HG03280 (cell line): ENCODE results near the gene ERVK3-1.

Experiments used
- ATAC-seq: cut with Tn5 transposase; IDR thresholded peaks from one replicate; pipeline ENCODE4 v1.9.1; 2021; ENCODE audit warnings: mild to moderate bottlenecking, moderate library complexity; ENCODE audit not compliant: unreplicated experiment

The ERVK3-1 gene

GRCh38 chr19:58357481-58358145 lies 52.4 kb downstream of the ERVK3-1 start:
- ATAC-seq, result no peak

GRCh38 chr19:58361900-58362271 lies 56.7 kb downstream of the ERVK3-1 start:
- no peak for ATAC-seq

- peak; percentile 88 for ATAC-seq
Measured at GRCh38 chr19:58362272-58362994, 57.3 kb downstream of the ERVK3-1 start, which contains the start of gene ZNF497. Gene ZNF497 (minus strand): TSS chr19:58362751. CDS start chr19:58357635, 5,116 bp downstream.

- ATAC-seq, result no peak
Measured at GRCh38 chr19:58364146-58364545, 59.0 kb downstream of the ERVK3-1 start.
